GM21360 (cell line): ENCODE results near the gene HS1BP3.

Source experiments
- ATAC-seq: cut with Tn5 transposase; IDR thresholded peaks from one replicate; pipeline ENCODE4 v1.9.1; 2021; ENCODE audit warnings: mild to moderate bottlenecking, moderate library complexity; ENCODE audit not compliant: unreplicated experiment

HS1BP3 gene

DNA sequence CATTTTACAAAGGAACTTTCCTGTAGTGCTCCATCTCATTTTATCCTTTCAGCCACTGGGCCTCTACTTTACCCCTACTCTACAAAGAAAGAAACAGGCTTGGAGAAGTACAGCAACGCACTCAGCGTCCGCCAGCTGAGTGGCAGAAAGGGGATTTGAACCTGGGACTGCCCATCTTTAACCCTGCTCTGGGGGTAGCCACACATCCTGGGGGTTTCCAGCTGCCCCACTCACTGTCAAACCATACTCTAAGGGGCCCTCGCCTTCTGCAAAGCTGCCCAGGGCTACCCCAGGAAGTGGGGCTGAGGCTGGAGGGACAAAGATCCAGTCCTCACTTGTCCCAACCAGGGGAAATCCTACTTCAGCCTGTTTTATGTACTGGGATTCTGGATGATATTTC, 17.9 kb downstream of the HS1BP3 start:
- no peak for ATAC-seq

GRCh38 chr2:20632446-20632990, 18.4 kb downstream of the HS1BP3 start:
- ATAC-seq, result no peak

GRCh38 chr2:20631617-20632307, 19.1 kb downstream of the HS1BP3 start:
- no peak for ATAC-seq

- ATAC-seq, result no peak
Measured at GRCh38 chr2:20630967-20631366, 19.9 kb downstream of the HS1BP3 start.

DNA sequence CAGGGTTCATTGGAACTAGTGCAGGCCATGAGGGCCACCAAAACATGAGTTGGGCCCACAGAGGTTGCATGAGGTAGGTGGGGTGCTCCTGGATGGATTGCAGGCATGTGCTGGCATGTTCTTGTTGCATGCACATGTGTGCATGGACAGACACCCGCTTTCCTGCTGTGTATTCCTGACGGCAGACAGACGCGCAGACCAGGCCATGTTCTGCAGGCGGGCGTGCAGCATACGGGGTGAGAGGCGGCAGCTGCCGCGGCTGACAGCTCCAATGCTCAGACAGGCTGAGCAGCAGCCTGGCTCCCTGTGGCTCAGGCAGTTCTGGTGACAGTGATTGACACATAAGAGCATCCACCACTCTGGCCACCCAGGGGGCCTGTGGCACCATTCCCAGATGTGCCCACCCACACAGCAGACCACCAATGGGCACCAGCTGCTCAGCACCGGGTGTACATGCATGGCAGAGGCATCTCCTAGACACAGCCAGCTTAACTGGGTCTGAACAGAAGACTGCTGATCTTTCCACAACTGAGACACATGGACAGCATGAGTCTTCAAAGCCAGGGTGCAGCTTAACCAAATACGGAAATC, 21.2 kb downstream of the HS1BP3 start:
- no peak for ATAC-seq

- ATAC-seq, result no peak
Measured at GRCh38 chr2:20629181-20629580, 21.7 kb downstream of the HS1BP3 start.

- ATAC-seq, result no peak
Measured at GRCh38 chr2:20627712-20628380, 23.1 kb downstream of the HS1BP3 start.

DNA sequence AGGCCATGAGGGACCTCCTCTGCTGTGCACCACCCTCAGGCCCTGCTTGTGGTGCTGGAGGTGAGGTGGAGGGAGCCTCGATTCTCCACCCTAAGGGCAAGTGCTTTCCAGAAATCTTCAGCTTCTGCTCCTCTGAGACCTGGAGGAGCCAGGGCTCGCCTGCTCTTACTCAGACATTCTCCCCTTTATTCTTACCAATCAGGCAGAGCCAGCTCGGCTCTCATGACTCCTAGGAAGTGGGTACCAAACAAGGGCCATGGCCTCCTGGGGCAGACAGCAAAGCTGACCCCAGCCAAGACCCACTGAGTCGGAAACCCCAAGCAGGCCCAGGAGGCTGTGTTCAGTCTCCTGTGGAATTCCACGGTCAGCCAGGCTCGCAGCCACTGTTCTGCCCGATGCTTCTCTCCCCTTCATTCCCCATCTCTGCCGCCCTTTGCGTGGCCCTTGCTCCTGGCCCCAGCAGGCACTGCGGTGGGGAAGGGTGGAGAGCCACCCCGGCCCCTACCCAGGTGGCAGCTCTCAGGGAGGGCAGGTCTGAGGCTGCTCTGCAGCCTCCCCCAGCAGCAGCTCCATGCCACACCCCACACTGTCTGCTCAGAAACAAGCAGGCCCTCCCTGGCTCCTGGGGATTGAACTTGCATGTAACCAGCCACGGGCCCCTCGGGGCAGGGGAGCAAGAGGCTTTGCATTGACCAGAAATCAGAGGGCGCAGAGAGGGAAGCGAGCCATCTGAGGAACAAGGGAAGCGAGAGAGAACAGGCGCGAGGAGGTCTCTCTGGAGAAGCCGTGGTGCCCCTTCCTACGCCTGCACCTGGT, 24.0 kb downstream of the HS1BP3 start:
- no peak for ATAC-seq

GRCh38 chr2:20626392-20626697, 24.6 kb downstream of the HS1BP3 start:
- ATAC-seq, result no peak

DNA sequence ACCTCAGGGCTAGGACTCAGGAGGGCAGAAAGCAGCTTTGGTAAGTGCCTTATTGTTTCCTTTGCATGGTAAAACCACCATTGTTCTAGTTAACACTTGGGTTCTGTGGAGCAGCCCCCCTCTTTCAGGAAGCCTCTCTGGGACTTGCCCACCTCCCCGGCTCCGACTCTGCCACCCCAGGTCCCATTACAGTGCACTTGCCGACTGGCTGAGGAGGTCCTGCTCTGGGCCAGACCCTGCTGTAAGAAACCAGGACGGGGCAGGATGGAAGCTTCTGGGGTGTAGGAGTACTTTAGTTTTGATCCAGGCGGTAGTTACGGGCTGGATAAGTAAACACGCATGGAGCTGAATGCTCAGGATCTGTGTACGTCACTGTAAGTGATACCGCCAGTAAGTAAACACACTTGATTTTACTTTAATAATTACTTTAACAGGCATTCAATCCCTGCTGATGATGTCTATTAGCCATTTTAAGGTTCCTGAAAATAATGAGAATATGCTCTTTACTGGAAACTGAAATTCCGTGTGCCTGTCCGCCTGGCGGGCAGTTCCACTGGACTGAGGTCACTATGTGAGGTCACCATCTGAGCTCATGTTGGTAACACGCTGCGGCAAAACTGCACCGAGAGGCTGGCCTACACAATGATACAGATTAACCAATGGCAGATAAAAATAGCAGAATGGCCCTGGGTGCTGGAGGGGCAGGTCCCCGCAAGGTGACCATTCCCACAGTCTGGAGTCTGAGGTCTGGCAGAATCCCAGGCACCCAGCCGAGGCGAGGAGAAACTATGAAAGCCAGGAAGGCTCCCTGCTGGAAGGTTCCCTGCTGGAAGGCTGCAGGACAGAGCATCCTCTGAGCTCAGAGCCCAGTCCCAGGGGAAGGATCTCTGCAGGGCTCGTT, 25.2 kb downstream of the HS1BP3 start:
- no peak for ATAC-seq

DNA sequence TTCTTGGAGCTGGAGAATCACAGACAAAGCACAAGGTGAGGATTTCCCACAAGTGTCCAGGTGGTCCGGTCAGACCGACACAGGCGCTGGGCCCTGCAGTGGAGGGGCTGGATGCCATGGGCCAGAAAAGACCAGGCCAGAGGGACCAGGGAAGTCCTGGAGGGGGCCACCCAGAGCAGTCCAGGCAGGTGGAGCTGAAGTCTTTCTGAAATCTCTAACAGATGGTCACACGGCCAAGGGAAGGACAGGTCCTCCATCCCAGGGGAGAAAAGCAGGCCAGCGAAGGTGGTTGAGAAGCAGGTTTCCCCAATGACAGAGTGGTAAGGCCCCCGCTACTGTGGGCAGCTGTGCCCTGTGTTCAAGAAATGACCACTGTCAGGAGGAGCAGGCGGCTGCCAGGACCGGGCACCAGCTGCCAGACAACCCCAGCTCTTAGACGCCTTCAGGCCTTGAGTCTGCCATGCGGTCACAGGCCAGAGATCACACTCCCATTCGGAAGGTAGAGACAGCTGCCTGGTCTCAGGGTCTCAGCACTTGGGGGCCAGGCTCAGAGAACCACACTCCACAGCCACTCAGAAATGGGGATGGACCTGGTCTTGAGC, 25.9 kb downstream of the HS1BP3 start:
- no peak for ATAC-seq

DNA sequence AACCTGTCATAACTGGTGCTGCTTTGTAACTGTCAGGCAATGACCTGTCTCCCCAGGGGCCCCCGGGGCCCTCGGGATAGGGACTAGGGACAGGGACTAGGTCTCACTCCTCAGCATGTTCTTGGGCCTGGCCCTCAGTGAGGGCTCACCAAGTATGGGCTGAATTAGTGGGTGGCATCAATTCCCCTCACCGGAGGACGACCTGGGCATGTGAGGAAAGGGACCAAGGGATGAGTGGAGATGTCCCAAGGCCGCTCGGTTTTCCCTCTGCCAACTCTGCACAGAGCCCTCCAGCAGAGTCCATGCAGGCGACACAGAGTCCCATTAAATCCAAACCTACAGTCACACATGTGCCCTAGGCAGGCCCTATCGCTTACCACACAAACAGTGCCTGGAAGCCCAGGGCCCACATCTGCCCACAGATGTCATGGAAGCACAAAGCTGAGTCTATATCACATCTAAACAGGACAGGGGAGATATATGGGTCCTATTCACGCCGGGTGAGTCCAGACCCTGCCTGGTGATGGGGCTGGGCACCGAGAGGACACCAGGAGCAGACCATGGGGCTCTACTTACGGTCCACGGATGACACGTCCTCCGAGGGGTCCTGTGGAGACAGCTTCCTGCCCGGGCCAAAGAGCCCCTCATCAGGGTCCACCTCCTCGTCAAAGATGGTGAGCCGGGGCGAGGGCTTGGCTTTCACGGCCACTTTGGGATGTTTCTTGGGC, 26.6 kb downstream of the HS1BP3 start:
- ATAC-seq, result no peak

DNA sequence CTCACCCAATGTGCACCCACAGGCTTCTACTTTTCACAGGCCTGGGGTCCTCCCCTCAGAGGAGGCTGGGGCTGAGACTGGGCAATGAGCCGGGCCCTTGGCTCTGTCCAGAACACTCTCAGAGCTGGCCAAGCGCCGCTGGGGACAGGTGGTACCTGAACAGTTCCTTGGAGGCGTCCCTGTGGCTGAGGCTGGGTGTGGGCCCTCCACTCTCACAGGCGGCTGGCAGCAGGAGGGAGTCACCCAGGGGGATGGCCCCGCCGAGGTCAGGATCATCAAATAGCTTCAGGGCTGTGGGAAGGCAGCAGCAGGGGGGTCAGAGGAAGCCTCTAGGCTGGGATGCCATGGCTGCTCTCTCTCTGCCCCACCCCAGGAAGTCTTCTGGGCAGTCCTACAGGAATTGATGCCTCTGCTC, 27.1 kb downstream of the HS1BP3 start:
- no peak for ATAC-seq

GRCh38 chr2:20623241-20623640, 27.7 kb downstream of the HS1BP3 start:
- no peak for ATAC-seq

GRCh38 chr2:20622731-20623130, 28.2 kb downstream of the HS1BP3 start:
- no peak for ATAC-seq

- ATAC-seq, result no peak
Measured at GRCh38 chr2:20622296-20622686, 28.6 kb downstream of the HS1BP3 start.

DNA sequence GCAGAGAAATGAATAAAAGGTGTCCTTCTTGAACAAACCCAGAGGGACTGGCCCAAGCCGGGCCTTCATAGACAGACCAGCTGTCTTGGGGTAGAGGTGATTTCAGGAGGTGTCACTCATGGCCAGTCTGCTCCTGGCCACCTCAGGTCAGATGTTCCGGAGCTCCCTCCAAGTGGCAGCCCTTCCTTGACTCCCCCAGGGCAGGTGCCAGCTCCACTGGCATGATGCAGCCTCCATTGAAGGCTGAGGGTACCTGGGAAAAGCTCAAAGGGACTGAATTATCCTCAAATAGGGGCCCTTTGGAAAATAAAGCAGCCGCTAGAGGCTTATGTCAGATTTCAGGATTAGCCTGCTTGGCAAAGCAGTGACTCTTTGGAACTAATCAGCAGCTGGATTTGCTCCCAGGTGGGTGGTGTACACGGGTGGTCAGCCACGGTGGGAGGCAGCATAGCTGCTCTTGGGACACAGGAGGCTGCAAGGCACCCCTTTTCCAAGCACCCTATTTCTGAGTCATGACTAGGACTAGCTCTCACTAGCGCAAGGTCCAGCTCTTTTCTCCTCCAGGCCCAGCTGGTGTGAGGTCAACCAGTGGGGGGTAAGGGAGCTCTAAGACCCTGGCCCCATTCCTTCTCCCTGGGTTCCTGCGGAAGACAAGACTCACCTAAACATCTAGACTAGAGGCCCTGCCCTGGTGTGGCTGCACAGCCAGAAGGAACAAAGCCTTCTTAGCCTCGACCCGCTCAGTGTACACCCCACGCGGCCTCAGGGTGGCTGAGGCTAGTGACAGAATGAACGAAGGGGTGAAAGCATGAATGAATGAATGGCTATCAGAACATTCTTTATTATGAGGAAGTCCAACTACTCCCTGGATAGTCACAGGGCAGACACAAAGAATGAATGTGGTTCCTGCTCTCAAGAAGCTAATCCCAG, 29.3 kb downstream of the HS1BP3 start:
- ATAC-seq, result no peak

DNA sequence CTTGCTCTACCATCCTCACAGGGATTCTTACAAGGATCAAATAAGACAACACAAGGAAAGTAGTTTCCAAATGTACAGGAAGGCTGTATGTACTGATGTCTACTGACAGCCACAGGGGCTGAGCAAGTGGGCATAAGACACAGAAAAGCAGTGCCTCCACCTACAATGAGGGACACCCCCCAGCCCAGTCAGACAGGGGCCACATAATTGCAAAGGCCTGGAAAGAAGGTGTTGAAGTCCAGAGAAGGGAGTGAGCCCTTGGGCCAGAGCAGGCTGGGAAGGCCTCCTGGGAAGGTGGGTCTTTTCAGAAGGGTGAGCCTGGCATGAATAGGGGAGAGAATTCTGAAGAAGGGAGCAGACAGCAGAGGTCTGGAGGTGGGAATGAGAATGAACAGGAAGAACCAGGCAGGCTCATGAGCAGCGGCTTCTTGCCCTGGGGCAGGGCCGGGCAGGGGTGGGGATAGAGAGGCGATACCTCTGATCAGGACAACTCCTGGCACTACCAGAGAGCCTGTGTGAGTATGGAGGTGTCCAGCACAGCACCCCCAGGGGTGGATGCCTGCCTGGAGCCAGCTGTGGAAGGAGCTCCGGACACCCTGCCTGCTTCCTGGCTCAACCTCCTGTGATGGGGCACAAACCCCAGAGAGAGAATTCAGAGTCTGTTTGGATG, 30.1 kb downstream of the HS1BP3 start:
- ATAC-seq, result no peak
